GM12892 (cell line): Measurements from ENCODE around the gene NUDT3.

Experiments
- POLR2A ChIP-seq: IDR thresholded peaks from 2 replicates; pipeline ENCODE4 v1.6.1; 2011; ENCODE audit warnings: low read depth, low read length, control low read depth
- POLR2AphosphoS5 ChIP-seq: IDR thresholded peaks from 2 replicates; pipeline ENCODE4 v1.6.1; 2011; ENCODE audit warnings: low read depth, low read length, control low read depth

DNA sequence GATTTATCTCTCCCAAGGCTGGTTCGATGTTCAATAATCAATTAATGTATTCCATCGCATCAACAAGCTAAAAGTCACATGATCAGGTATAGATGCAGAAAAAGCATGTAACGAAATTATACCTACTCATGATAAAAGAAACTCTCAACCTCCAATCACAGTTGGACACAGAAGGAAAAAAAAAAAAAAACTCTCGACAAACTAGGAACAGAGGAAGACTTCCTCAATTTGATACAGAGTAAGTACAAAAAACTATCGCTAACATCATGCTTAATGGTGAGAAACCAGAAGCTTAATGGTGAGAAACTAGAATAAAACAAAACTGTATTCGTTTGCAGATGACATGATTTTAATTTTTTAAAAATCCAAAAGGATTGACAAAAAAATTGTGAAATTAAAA, 81.7 kb downstream of the NUDT3 start:
- TF ChIP-seq POLR2AphosphoS5 (no peak), POLR2A (no peak)
